ENCODE results near the gene BPNT1.

Gene BPNT1

DNA sequence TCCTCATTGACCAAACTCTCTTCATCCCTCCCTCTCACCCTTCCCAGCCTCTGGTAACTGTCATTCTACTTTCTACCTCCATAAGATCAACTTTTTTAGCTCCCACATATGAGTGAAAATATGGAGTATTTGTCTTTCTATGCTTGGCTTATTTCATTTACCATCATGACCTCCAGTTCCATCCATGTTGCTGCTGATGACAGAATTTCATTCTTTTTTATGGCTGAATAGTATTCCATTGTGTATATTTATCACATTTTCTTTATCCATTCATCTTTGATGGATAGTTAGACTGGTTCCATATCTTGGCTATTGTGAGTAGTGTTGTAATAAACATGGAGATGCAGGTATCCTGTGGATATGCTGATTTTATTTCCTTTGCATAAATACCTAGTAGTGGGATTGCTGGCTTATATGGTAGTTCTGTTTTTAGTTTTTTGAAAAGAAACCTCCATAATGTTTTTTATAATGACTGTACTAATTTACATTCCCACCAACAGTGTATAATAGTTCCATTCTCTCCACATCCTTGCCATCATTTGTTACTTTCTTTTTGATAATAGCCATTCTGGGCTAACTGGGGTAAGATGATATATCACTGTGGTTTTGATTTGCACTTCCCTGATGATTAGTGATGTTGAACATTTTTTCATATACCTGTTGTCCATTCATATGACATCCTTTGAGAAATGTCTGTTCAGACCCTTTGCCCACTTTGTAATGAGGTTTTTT lies 40.1 kb upstream of the BPNT1 start:
- Histone ChIP-seq H3K9me3 (ENCODE audit: control insufficient read depth, insufficient read depth, low read length) (no peaks in the 10 kb centered on the region), H3K9me2 (replicated peaks; ENCODE audit: control insufficient read depth, low read length) (no peaks in the 10 kb centered on the region), H3K4me2 (ENCODE audit: low read length) (no peak overlapping the region), H4K20me1 (ENCODE audit: control insufficient read depth, insufficient read depth, low read depth, low read length) (no peaks in the 10 kb centered on the region), H3K4me1 (ENCODE audit: control insufficient read depth, low read length) (no peaks in the 10 kb centered on the region), H3K79me2 (ENCODE audit: control insufficient read depth, low read length) (no peaks in the 10 kb centered on the region), H3K4me3 (ENCODE audit: low read length) (no peak overlapping the region), H3K27me3 (ENCODE audit: control insufficient read depth, low read length) (no peaks in the 10 kb centered on the region), H3K36me3 (ENCODE audit: control insufficient read depth, low read length) (peaks cover 46% of the 10 kb centered on the region), H3F3A (ENCODE audit: control insufficient read depth, insufficient read depth) (no peaks in the 10 kb centered on the region), H3K27ac (ENCODE audit: low read depth, low read length) (no peak overlapping the region)
- TF ChIP-seq, protein P1, sequence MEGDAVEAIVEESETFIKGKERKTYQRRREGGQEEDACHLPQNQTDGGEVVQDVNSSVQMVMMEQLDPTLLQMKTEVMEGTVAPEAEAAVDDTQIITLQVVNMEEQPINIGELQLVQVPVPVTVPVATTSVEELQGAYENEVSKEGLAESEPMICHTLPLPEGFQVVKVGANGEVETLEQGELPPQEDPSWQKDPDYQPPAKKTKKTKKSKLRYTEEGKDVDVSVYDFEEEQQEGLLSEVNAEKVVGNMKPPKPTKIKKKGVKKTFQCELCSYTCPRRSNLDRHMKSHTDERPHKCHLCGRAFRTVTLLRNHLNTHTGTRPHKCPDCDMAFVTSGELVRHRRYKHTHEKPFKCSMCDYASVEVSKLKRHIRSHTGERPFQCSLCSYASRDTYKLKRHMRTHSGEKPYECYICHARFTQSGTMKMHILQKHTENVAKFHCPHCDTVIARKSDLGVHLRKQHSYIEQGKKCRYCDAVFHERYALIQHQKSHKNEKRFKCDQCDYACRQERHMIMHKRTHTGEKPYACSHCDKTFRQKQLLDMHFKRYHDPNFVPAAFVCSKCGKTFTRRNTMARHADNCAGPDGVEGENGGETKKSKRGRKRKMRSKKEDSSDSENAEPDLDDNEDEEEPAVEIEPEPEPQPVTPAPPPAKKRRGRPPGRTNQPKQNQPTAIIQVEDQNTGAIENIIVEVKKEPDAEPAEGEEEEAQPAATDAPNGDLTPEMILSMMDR (IDR thresholded peaks at IDR 0.05; ENCODE audit: low read depth, low read length, poor library complexity, severe bottlenecking), result no peak
- no peak for TF ChIP-seq EZH2phosphoT487 (IDR thresholded peaks at IDR 0.05; ENCODE audit: borderline replicate concordance, low read length)

DNA sequence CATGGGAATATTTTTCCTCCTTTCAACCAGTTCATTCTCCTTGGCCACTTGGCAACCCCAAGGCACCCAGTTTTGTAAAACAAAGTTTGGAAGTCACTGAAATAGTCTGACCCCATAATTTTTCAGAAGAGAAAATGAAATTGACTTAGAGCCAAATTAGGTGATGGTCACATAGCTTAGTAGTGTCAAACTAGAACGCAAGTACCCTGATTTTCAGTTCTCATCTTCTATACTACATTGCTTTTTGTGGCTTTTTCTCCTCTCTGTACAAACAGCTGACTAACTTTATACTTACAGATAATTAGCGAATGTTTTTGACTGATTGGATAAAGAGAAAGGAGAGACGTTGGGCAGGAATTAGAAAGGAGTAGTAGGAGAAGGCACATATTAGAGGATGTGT lies 37.5 kb upstream of the BPNT1 start:
- H3F3A ChIP-seq (ENCODE audit: control insufficient read depth, insufficient read depth), result no peaks in the 10 kb centered on the region
- H3K27ac ChIP-seq (ENCODE audit: low read depth, low read length), result no peak overlapping the region
- H3K4me3 ChIP-seq (ENCODE audit: low read length), result no peak overlapping the region
- no peak overlapping the region for H3K4me2 ChIP-seq (ENCODE audit: low read length)
- H3K4me1 ChIP-seq (ENCODE audit: control insufficient read depth, low read length), result 0 out of 2 replicates have a peak, but pooled peaks cover 3% of the 10 kb centered on the region
- H4K20me1 ChIP-seq (ENCODE audit: control insufficient read depth, insufficient read depth, low read depth, low read length), result no peaks in the 10 kb centered on the region
- TF ChIP-seq, protein P1 (IDR thresholded peaks at IDR 0.05; ENCODE audit: low read depth, low read length, poor library complexity, severe bottlenecking), result no peak
- no peak for TF ChIP-seq EZH2phosphoT487 (IDR thresholded peaks at IDR 0.05; ENCODE audit: borderline replicate concordance, low read length)
- no peaks in the 10 kb centered on the region for H3K9me2 ChIP-seq (replicated peaks; ENCODE audit: control insufficient read depth, low read length)
- peaks cover 33% of the 10 kb centered on the region for H3K36me3 ChIP-seq (ENCODE audit: control insufficient read depth, low read length)
- H3K9me3 ChIP-seq (ENCODE audit: control insufficient read depth, insufficient read depth, low read length), result no peaks in the 10 kb centered on the region
- peaks cover 2% of the 10 kb centered on the region; the same call in 1 of the 2 replicates for H3K79me2 ChIP-seq (ENCODE audit: control insufficient read depth, low read length)
- H3K27me3 ChIP-seq (ENCODE audit: control insufficient read depth, low read length), result no peaks in the 10 kb centered on the region

DNA sequence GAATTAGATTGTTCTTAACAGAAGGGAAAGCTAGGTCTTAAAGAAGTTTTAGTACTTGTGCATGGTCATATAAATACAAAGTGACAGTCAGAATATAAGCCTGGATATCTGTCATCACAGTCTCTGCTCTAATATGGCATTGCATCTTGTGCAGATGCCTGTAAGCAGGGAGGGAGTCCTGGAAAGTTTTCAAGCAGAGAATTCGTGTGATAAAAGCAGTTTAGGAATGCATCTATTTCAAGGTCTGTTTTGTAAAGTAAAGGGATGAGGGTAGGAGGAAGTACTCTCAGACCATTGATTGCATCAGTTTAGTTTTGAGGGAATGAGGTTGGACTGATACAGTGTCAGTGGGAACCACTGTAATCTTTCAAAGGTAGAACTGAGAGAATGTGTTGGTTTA lies 35.0 kb upstream of the BPNT1 start:
- no peak overlapping the region for H3K4me3 ChIP-seq (ENCODE audit: low read length)
- peaks cover 30% of the 10 kb centered on the region for H3K36me3 ChIP-seq (ENCODE audit: control insufficient read depth, low read length)
- H4K20me1 ChIP-seq (ENCODE audit: control insufficient read depth, insufficient read depth, low read depth, low read length), result no peaks in the 10 kb centered on the region
- H3K27me3 ChIP-seq (ENCODE audit: control insufficient read depth, low read length), result no peaks in the 10 kb centered on the region
- no peak overlapping the region for H3K27ac ChIP-seq (ENCODE audit: low read depth, low read length)
- no peaks in the 10 kb centered on the region for H3K9me3 ChIP-seq (ENCODE audit: control insufficient read depth, insufficient read depth, low read length)
- TF ChIP-seq, protein P1 (IDR thresholded peaks at IDR 0.05; ENCODE audit: low read depth, low read length, poor library complexity, severe bottlenecking), result no peak
- TF ChIP-seq EZH2phosphoT487 (IDR thresholded peaks at IDR 0.05; ENCODE audit: borderline replicate concordance, low read length), result no peak
- H3K9me2 ChIP-seq (replicated peaks; ENCODE audit: control insufficient read depth, low read length), result no peaks in the 10 kb centered on the region
- H3K4me2 ChIP-seq (ENCODE audit: low read length), result no peak overlapping the region
- H3F3A ChIP-seq (ENCODE audit: control insufficient read depth, insufficient read depth), result no peaks in the 10 kb centered on the region
- 0 out of 2 replicates have a peak, but pooled peaks cover 3% of the 10 kb centered on the region for H3K4me1 ChIP-seq (ENCODE audit: control insufficient read depth, low read length)
- peaks cover 2% of the 10 kb centered on the region; the same call in 1 of the 2 replicates for H3K79me2 ChIP-seq (ENCODE audit: control insufficient read depth, low read length)
